Transverse colon (tissue), 3 donors: Measurements from ENCODE around the gene GALNT11.

Experiments
- CTCF ChIP-seq, 5 experiments: fragments of 200-600 bp in 3 of 5; fragments of 450-650 bp in 2 of 5; sonication (generic) in 3 of 5; IDR thresholded peaks; 1 replicate in 2 of 5; 2 replicates in 3 of 5; pipeline ENCODE4 v1.5.1; 2016 to 2017; ENCODE audit warnings: antibody characterized with exemption in 5 of 5, inconsistent platforms in 3 of 5, mild to moderate bottlenecking in 2 of 5, moderate library complexity in 1 of 5
- EP300 ChIP-seq: sonication (generic); formaldehyde crosslinking; IDR thresholded peaks from one replicate; pipeline ENCODE4 v1.6.1; 2017; ENCODE audit warnings: antibody characterized with exemption, low read depth
- POLR2A ChIP-seq: fragments of 450-650 bp; IDR thresholded peaks from one replicate; pipeline ENCODE4 v1.6.1; 2016; ENCODE audit warnings: antibody characterized with exemption, mild to moderate bottlenecking, moderate library complexity

- no peak for TF ChIP-seq CTCF (IDR thresholded peaks at IDR 0.05)
- no peak for TF ChIP-seq EP300
- no peak for TF ChIP-seq POLR2A
These were observed 25.9 kb upstream of the GALNT11 start for GRCh38 chr7:151999424-152000090.
